ENCODE measurements around the gene EZH1.

DNA sequence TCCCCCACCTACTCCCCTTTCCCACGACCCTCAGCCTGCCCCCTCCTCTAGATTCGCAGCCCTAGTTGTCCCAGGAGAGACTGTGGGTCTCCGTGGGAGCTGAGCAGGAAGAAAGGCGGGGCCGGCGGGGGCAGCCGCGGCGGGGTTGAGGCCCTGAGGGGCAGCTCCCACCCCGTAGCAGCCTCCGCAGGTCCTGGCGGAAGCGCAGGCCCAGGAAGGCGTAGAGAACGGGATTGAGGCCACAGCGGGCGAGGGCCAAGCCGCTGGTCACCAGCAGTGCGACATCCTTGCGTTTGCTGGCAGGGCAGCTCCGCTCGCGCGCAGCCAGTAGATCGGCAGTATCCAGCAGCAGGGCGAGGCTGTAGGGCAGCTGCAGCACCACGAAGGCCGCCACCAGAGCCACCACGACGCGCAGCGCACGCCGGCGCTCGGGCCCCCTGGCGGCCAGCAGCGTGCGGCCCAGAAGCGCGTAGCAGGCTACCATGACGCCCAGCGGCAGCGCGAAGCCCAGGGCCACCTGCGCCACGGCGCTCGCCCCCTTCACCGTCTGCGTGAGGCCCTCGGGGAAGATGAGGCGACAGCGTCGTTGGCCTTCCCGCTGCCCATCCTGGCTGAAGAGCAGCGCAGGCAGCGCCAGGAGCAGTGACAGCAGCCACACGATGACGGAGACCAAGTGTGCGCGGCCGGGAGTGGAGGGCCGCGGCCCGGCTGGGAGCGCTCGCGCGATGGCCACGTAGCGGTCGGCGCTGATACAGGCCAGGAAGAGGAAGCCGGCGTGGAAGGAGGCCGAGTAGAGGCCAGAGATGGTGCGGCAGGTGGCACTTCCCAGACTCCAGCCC is 65.1 kb downstream of the EZH1 start:
- TF ChIP-seq, protein P1, sequence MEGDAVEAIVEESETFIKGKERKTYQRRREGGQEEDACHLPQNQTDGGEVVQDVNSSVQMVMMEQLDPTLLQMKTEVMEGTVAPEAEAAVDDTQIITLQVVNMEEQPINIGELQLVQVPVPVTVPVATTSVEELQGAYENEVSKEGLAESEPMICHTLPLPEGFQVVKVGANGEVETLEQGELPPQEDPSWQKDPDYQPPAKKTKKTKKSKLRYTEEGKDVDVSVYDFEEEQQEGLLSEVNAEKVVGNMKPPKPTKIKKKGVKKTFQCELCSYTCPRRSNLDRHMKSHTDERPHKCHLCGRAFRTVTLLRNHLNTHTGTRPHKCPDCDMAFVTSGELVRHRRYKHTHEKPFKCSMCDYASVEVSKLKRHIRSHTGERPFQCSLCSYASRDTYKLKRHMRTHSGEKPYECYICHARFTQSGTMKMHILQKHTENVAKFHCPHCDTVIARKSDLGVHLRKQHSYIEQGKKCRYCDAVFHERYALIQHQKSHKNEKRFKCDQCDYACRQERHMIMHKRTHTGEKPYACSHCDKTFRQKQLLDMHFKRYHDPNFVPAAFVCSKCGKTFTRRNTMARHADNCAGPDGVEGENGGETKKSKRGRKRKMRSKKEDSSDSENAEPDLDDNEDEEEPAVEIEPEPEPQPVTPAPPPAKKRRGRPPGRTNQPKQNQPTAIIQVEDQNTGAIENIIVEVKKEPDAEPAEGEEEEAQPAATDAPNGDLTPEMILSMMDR (conservative IDR thresholded peaks at IDR 0.05), result peak; percentile 80
- TF ChIP-seq EZH2 (IDR thresholded peaks at IDR 0.05; ENCODE audit: low read depth), result no peak

Measured in PC-9 (cell line).